ENCODE measurements around the gene DCP1B.

Gene DCP1B

GRCh38 chr12:1933342-1934051 is 70.8 kb downstream of the DCP1B start:
- no peak for DNase-seq

DNA sequence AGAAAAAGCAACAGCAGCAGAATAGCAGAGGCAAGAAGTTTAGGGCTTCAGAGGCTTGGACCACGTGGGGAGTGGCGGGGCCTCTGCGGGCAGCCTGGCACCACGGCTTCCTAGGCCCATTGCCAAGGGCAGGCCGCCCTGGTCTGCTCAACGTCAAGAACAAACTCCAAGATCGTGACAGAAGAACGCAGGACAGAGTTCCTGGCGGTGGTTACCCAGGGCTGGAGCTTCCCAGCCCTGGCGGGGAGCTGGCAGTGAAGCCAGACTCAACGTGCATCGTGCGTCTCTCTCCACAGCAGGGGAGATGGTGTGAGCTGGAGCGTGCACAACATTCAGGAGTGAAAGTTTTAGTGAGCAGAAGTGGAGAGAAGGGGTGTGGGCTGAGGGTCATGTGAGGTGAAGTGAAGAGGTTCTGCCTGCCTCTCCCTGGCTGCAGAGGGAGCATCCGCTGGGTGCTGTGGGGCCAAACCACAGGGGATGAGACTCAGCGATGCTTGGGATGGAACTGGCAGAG is 71.9 kb downstream of the DCP1B start:
- no peak for DNase-seq

DNA sequence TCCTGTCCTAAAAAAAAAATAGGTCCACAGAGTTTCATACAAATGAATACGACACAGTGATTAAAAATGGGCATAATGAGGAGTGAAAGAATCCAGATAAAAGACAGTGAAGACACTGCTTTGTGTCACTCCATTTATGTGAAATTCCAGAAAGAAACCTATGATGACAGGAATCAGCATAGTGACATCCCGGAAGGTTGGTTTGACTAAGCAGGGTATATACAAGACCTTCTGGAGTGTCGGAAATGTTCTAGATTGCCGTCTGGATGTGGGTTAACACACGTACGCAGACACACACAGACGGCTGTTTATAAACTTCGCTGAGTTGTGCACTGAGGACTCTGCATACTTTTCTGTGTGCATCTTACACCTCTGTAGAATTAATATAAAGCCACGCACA is 72.6 kb downstream of the DCP1B start:
- no peak for DNase-seq

DNA sequence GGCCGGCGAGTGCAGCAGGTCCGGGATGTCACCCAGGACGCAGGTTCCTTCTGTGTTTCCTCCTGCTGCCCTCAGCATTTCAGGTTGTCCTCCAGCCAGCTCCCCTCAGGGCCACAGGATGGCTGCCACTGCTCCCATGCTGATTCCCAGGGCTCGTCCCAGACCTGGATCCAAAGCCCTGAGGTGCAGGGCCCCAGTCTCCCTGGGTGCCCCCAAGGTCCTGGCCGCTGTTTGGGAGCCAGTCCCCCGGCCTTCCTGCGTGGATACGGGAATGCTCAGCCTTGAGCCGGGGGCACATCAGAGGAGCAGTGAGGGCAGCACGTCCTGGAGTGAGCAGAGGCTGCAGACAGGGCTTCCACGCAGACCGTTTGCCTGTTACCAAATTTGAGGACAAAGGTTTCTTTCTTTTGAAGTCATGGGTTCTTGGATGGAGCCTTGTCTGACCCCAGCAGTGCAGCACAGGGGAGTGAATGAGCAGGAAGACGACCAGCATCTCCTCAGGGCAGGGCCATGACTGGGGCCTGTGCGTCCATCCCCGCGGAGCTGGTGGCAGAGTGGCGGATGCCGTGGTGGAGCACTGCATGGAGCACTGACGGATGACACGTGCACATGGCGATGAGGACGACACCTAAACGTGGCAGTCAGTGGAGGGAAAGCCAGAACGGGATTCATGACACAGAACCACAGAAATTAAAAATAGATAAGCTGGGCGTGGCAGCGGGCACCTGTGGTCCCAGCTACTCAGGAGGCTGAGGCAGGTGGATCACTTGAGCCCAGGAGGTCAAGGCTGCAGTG is 73.3 kb downstream of the DCP1B start:
- no peak for DNase-seq

DNA sequence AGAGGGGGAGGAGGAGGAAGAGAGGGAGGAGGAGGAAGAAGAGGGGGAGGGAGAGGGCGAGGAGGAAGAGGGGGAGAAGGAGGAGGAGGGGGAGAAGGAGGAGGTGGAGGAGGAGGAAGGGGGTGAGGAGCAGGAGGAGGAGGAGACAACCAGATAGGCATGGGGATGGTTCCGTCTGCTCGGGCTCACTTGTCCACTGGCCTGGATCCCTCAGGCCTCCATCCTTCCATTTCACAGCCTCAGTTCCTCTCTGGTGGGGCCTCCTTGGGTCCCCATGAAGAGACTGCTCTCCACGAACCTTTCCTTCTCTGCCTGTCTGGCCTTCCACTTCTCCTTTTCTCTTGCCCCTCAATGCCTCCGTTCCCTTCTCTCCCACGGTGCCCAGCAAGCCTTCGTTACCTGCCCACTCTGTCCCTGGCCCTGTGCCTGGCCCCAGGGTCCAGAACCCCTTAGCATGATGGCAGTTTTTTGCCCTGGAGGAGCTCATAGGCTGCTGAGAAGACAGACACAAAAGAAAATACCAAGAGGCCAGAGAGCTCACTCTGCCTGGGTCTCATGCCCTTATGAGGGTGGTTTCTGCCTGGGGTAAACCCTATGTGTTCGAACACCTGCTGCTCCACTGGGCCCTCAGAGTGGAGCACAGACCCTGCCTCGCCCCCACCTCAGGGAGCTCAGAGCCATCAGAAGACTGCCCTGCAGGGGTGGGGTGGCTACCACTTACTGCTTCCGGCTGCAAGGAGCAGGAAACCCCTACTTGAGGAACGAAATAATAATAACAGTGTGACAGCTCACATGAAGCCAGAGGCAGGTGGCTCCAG is 74.1 kb downstream of the DCP1B start:
- DNase-seq: no peak

DNA sequence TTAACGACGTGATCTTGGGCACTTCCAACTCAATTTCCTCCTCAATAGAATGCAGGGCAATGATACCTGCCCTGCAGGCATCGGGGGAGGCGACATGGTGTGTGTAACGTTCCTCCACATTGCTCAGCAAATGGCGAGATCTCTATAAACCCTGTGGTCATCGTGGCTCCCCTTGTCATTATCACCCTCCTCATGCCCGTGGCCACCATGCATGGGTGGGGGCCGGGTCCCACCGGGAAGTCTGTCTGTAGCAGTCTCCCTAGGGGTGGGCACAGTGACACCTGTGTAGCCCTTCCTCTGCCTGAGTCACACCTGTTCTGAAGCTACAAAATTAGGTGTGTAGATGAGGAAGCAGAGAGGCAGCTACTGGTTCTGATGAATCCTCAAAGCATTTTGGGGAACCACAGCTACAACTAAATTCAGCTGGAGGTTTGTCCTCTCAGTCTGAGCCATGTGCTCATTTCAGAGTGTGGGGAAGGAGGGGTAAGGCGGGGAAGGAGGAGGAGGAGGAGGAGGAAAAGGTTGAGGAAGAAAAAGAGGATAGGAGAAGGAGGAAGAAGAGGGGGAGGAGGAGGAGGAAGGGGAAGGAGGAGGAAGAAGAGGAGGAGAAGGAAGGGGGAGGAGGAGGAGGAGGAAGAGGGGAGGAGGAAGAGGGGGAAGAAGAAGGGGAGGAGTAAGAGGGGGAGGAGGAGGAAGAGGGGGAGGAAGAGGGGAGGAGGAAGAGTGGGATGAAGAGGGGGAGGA is 74.8 kb downstream of the DCP1B start:
- no peak for DNase-seq

GRCh38 chr12:1928439-1929121 is 75.7 kb downstream of the DCP1B start:
- no peak for DNase-seq

GRCh38 chr12:1927751-1928351 is 76.4 kb downstream of the DCP1B start:
- DNase-seq: no peak

- DNase-seq: no peak
Observed at GRCh38 chr12:1927051-1927680, 77.1 kb downstream of the DCP1B start.

GRCh38 chr12:1926251-1926657 is 78.0 kb downstream of the DCP1B start:
- DNase-seq: no peak

GRCh38 chr12:1925684-1926006 is 78.6 kb downstream of the DCP1B start:
- no peak for DNase-seq

GRCh38 chr12:1924996-1925683 is 79.1 kb downstream of the DCP1B start:
- DNase-seq: no peak

DNA sequence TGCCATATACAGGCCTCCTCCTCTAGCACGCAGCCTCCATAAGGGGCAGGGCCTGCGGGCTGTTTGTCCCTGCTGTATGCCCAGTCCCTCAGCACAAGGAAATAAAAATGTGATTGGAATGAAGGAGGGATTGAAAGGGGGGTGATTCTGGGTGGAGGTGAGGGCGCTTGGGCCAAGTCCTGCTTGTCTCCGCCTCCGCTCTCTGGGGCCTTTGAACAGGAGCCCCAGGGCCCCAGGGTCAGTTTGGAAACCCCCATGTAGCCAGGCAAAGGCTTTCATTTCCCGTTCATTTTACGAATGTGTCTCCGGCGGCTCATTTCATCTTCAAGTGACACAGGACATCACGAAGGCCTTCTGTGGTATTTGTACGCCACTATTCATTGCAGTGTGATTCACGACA is 81.3 kb downstream of the DCP1B start:
- DNase-seq: no peak

- no peak for DNase-seq
Observed at GRCh38 chr12:1922075-1922709, 82.1 kb downstream of the DCP1B start.

DNA sequence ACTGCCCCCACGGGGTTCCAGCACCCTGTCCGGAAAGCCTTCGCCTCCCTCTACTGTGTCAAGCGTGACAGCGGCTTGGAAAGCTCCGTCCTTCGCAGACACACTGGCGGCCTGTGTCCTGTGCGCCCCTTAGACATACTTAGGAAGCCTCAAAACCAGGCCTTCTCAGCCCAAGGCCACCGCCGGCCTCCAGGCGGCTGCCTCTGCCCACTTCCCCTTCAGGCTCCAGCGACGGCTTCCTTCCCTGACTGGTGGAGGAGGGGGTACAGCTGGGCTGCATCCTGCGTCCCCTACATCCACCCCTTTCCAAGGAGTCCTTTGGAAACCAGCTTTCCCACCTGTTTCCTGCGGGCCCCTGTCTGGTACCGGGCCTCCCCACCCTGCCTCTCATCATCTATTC is 83.3 kb downstream of the DCP1B start:
- peak; percentile 31 to 57 for DNase-seq

DNA sequence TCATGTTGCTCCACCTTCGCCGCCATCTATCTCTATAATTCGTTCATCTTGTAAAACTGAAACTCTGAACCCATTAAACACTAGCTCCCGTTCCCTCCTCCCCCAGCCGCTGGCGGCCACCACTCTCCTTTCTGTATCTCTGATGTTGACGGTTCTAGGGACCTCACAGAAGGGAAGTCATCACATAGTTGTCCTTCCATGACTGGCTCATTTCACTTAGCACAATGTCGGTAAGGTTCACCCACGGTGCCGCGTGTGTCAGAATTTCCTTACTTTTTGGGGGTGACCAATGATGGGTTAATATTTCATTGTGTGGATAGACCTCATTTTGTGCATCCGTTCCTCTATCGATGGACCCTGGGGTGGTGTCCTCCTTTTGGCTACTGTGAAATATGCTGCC is 83.8 kb downstream of the DCP1B start:
- DNase-seq: no peak

DNA sequence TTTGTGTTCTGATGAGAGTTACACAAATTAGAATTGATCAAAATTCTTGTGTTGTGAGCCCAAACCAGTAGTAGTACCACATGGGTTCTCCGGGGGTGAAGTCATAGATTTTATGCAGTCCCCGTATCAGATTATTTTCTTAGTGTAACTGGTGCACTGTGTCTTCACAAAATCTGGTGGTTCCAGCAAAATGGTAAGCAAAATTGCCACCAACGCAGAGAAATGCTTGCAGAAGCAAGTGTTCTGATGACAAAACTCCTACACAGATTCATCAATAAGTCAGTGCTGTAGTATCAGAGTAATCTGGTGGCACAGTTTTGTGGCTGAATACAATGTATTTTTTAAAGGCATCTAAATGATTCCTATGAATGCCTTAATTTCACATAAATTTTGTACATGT is 84.5 kb downstream of the DCP1B start:
- no peak for DNase-seq

GRCh38 chr12:1919284-1919683 is 85.0 kb downstream of the DCP1B start:
- DNase-seq: peak; percentile 17 to 67

GRCh38 chr12:1918884-1919236 is 85.4 kb downstream of the DCP1B start:
- peak; percentile 34 to 81 for DNase-seq

All from inflammatory macrophage treated with lipopolysaccharide for 1 hour (primary cell).